GM18517 (cell line): Measurements from ENCODE around the gene RNF121.
"Not testable (repeated sequence)": the region's sequence is repeated elsewhere in the genome, so short reads cannot be mapped to it uniquely, and the experiment has no call there.

Source experiments
- ATAC-seq: cut with Tn5 transposase; IDR thresholded peaks from one replicate; pipeline ENCODE4 v1.9.1; 2021; ENCODE audit warnings: mild to moderate bottlenecking, moderate library complexity; ENCODE audit not compliant: unreplicated experiment

The RNF121 gene

GRCh38 chr11:71928737-71929443 lies at the start of gene RNF121:
TSS of gene RNF121 (plus strand) at chr11:71929046. CDS start at chr11:71929062, 16 bp downstream.
- ATAC-seq, result peak; percentile 83

GRCh38 chr11:71885806-71886205 lies 43.0 kb upstream of the RNF121 start:
- ATAC-seq, result not testable (repeated sequence)

- not testable (repeated sequence) for ATAC-seq
These were observed 40.4 kb upstream of the RNF121 start for GRCh38 chr11:71888335-71889010.

GRCh38 chr11:71889181-71889872 lies 39.5 kb upstream of the RNF121 start:
- ATAC-seq, result not testable (repeated sequence)

GRCh38 chr11:71895961-71896360 lies 32.9 kb upstream of the RNF121 start:
- no peak for ATAC-seq

GRCh38 chr11:71901137-71901536 lies 27.7 kb upstream of the RNF121 start:
- not testable (repeated sequence) for ATAC-seq

GRCh38 chr11:71908218-71908617 lies 20.6 kb upstream of the RNF121 start:
- no peak for ATAC-seq

GRCh38 chr11:71910775-71911174 lies 18.1 kb upstream of the RNF121 start:
- not testable (repeated sequence) for ATAC-seq

- ATAC-seq, result not testable (repeated sequence)
These were observed 17.4 kb upstream of the RNF121 start for GRCh38 chr11:71911321-71911985.

GRCh38 chr11:71911986-71912340 lies 16.9 kb upstream of the RNF121 start:
- ATAC-seq, result not testable (repeated sequence)

GRCh38 chr11:71913756-71914526 lies 14.9 kb upstream of the RNF121 start:
- no peak for ATAC-seq

- no peak for ATAC-seq
These were observed 14.1 kb upstream of the RNF121 start for GRCh38 chr11:71914617-71915189.

GRCh38 chr11:71917646-71918140 lies 11.2 kb upstream of the RNF121 start:
- no peak for ATAC-seq

GRCh38 chr11:71927820-71928736 lies 768 bp upstream of the RNF121 start, which contains the start of gene XNDC1N:
TSS of gene XNDC1N (minus strand) at chr11:71928594. CDS start at chr11:71923353, 5,241 bp downstream.
- peak; percentile 72 for ATAC-seq

GRCh38 chr11:71929491-71929890 lies 645 bp downstream of the RNF121 start:
- ATAC-seq, result no peak

- ATAC-seq, result no peak
These were observed 1.9 kb downstream of the RNF121 start for GRCh38 chr11:71930556-71931244.

GRCh38 chr11:71931245-71931602 lies 2.4 kb downstream of the RNF121 start:
- ATAC-seq, result no peak
